Globus pallidus (tissue), 1 donor: ENCODE results near the gene SAMD13.

Experiments used
- DNase-seq: peaks from one replicate; pipeline ENCODE4 v3.0.0-alpha.2; 2015; ENCODE audit warnings: low spot score

The SAMD13 gene

DNA sequence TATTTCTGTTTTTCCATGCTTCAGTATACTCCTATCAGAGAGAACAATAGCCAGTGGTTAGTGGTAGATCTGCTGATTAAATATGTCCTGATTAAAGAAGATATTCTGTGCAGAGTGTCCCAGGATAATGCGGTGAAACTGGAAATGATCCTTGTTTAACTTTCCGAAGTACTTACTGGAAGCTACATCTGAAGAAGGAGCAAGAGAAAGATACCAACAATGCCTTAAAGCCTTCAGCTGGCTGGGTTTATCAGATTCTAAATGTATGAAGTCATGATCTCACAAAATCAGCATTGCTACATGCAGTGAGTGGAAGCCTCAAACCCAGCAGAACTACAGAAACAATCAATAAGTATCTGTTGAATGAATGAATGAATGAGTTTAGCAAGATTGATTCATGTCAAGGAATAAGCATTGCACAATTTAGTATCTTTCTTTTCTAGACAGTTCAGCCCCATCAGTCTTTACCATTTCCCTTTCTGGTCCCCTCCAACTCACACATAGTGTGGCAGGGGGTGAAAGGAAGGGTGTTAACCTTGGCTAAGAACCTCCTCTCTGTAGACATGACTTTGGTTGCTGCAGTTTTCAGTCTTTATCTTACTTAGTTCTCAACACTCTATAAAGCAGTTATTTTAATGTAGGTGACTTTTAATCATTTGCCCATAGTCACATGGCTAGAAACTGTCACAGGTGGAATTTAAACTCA is 72.1 kb downstream of the SAMD13 start:
- DNase-seq: no peak

GRCh38 chr1:84374991-84375696 is 73.6 kb downstream of the SAMD13 start:
- peak; percentile 13 for DNase-seq

- no peak for DNase-seq
These were observed 74.7 kb downstream of the SAMD13 start for GRCh38 chr1:84376000-84376910.

- DNase-seq: no peak
These were observed 76.1 kb downstream of the SAMD13 start for GRCh38 chr1:84377480-84378095.

GRCh38 chr1:84379138-84379916 is 77.8 kb downstream of the SAMD13 start:
- DNase-seq: no peak

- DNase-seq: no peak
These were observed 78.3 kb downstream of the SAMD13 start for GRCh38 chr1:84379917-84380180.

DNA sequence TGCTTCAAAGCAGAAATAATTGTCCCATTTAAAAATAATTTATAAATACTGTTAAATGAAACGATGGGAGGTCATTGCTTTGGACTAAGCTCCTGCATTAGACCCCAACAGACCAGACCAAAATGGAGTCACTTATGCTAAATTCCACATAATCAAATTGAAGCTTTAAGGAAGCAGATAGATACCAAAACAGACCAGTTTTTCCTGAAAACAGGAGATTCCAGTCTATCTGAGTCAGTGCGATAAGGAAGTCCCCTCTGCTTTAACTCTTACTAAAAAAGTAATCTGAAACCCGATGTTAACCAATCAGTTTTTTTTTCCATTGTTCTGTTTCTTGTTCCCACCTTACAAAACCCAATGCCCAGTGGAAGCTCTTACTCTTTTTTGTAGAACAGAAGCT is 80.6 kb downstream of the SAMD13 start:
- no peak for DNase-seq

- DNase-seq: no peak
These were observed 83.8 kb downstream of the SAMD13 start for GRCh38 chr1:84385347-84385746.

DNA sequence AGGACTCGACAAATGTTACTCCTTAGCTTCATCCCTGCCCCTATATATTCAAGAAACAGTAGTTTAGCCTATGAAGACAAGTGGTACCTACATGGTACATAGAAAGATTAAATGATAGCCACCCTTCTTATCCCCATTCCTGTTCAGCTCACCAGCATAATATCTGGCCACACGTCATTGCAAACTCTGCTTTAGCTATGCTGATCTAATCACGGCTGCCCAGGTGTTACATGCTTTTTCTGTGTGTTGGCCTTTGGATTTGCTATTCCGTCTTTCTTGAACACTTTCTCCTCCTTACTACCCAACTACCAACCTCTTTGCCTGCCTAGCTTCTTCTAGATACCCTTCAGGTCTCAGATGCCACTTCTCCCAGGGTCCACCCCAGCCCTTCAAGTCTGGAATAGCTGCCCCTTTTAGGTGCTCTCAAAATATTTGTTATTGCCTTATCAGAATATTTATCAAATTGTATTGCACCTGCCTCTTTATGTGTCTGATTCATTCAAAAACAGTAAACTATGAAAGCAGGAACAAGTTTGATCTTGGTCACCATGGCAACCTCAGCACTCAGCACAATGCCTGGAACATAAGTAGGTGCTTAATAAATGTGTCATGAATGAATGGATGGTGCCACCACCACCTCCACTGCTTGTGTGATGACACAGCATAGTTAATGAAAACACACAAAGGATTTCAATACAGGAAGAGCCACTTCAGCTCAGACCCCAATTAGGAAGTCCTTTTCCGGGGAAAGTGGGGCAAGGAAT is 85.4 kb downstream of the SAMD13 start:
- no peak for DNase-seq

DNA sequence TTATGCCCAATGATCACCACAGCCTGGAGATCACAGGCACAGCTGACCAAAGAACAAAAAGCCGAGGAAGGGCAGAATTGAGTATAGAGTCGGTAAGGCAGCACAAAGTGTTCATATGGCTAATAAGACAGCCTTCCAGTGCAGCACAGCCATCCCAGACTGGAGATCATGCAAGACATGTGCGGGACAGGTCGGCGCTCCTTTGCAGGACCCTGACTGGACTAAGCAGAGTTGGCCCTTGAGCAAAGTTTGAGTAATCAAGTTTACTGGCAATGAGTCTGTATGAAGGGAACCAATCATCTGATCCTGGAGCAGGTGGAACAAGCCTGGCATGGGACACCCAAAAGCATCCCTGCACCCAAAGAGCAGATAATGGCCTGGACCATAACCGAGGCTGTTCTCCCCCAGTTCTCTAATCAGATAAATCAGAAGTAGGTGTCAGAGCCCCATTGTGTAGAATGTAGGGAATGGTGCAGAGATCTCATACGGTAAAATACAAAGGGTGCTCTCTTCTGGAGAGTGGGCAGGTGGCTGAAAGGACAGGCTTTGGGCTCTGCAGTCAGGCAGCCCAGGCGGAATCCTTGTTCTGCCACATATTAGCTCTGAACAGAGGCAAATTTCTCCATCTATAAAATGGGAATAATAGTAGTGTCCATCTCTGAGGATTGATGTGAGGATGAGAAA is 86.1 kb downstream of the SAMD13 start:
- DNase-seq: peak; percentile 51

- DNase-seq: no peak
These were observed 88.7 kb downstream of the SAMD13 start for GRCh38 chr1:84390226-84390625.

- no peak for DNase-seq
These were observed 97.0 kb downstream of the SAMD13 start, which contains the start of gene DNASE2B for GRCh38 chr1:84398175-84399155. Gene DNASE2B (plus strand): TSS chr1:84398484. CDS start chr1:84398565, 81 bp downstream.
